HepG2 (cell line): Measurements from ENCODE around the gene GFPT2. TPM values are rescaled to one million over a fixed set of nuclear protein-coding genes. Genes with fewer than 3 reads are reported as not detected.

ENCODE experiments used
- ATAC-seq: fragments of 200-7000 bp; cut with Tn5 transposase; 3 replicates; pipeline ENCODE4 v1.9.1; 2020; ENCODE audit warnings: mild to moderate bottlenecking, moderate library complexity
- BruUV-seq: library from RNA; stranded (reverse); fragments of 400-500 nt; replicated peaks from 2 replicates; lab custom pipeline; 2021; lab: Mats Ljungman, UMichigan
- CTCF ChIA-PET: fragments of 300-600 bp; formaldehyde crosslinking; extraction: SDS; loops from one replicate; lab custom pipeline; 2021; ENCODE audit warnings: low total read pairs, inconsistent platforms, low intra/inter-chr PET ratio; lab: Yijun Ruan, JAX
- POLR2A ChIA-PET: fragments of 350-600 bp; sonication (Branson Sonifier 250); formaldehyde crosslinking; loops from one replicate; lab custom pipeline; 2020; ENCODE audit warnings: antibody characterized with exemption, inconsistent platforms; lab: Yijun Ruan, JAX
- DNase-seq: peaks from one replicate; pipeline ENCODE4 v3.0.0-alpha.2; 2015; ENCODE audit warnings: low spot score
- FAIRE-seq: peaks from 3 replicates; lab custom pipeline; 2011; peaks lifted over from hg19 to GRCh38; lab: Jason Lieb, UNC
- H2AFZ ChIP-seq: one replicate; pipeline ENCODE4 v1.6.1; 2011; ENCODE audit warnings: low read length, inconsistent platforms
- H3K27ac ChIP-seq: fragments of 300-600 bp; 3 replicates; pipeline ENCODE4 v1.8.0; 2011; ENCODE audit warnings: mixed run types, mild to moderate bottlenecking, mixed read lengths, low read length, inconsistent platforms; ENCODE audit not compliant: insufficient read depth; ENCODE audit errors: extremely low read length
- H3K27me3 ChIP-seq, 2 experiments: fragments of 200-600 bp in 1 of 2; 2 replicates in 1 of 2; 3 replicates in 1 of 2; pipeline versions ENCODE4 v1.6.0 to v1.8.0; 2011; ENCODE audit warnings: low read length in 2 of 2, mild to moderate bottlenecking in 2 of 2, moderate library complexity in 2 of 2, inconsistent platforms in 1 of 2; ENCODE audit not compliant: insufficient read depth in 2 of 2, control insufficient read depth in 1 of 2
- H3K36me3 ChIP-seq, 2 experiments: fragments of 200-600 bp in 1 of 2; replicated peaks in 1 of 2; 2 replicates in 1 of 2; 3 replicates in 1 of 2; pipeline versions ENCODE4 v1.5.1 to v1.8.0; 2011; ENCODE audit warnings: low read length in 2 of 2, inconsistent platforms in 1 of 2; ENCODE audit not compliant: insufficient read depth in 2 of 2, control insufficient read depth in 1 of 2
- H3K4me1 ChIP-seq: 2 replicates; pipeline ENCODE4 v1.5.1; 2012; ENCODE audit warnings: low read length, inconsistent platforms; ENCODE audit not compliant: insufficient read depth
- H3K4me2 ChIP-seq: 2 replicates; pipeline ENCODE4 v1.6.0; 2011; ENCODE audit warnings: low read depth, low read length, inconsistent platforms
- H3K4me3 ChIP-seq, 3 experiments: fragments of 200-600 bp in 1 of 3; sonication (generic), shearing (Covaris generic) in 1 of 3; replicated peaks in 1 of 3; 2 replicates each; pipeline ENCODE4 v1.5.1; 2011 to 2016; ENCODE audit warnings: low read length in 3 of 3, inconsistent platforms in 2 of 3, low read depth in 2 of 3, mild to moderate bottlenecking in 2 of 3, control low read depth in 1 of 3, mixed read lengths in 1 of 3; ENCODE audit not compliant: insufficient read depth in 1 of 3
- H3K79me2 ChIP-seq: one replicate; pipeline ENCODE4 v1.6.1; 2011; ENCODE audit warnings: low read length, inconsistent platforms; ENCODE audit not compliant: insufficient read depth
- H3K9ac ChIP-seq: 2 replicates; pipeline ENCODE4 v1.6.0; 2011; ENCODE audit warnings: mild to moderate bottlenecking, low read depth, low read length, inconsistent platforms; ENCODE audit not compliant: insufficient read depth
- H3K9me3 ChIP-seq: 2 replicates; pipeline ENCODE4 v1.5.1; 2012; ENCODE audit warnings: mild to moderate bottlenecking, low read length
- H4K20me1 ChIP-seq: 2 replicates; pipeline ENCODE4 v1.6.0; 2011; ENCODE audit warnings: inconsistent platforms, mild to moderate bottlenecking, low read length, moderate library complexity; ENCODE audit not compliant: insufficient read depth
- DR1 ChIP-seq: sonication (generic); formaldehyde crosslinking; IDR thresholded peaks from 2 replicates; pipeline ENCODE4 v1.8.0; 2021; ENCODE audit warnings: mild to moderate bottlenecking, missing genetic modification reagents, inconsistent platforms
- EP300 ChIP-seq, 3 experiments: sonication (generic) in 1 of 3; formaldehyde crosslinking in 1 of 3; IDR thresholded peaks; 2 replicates each; pipeline versions ENCODE4 v1.5.1 to v1.6.1; 2011 to 2020; ENCODE audit warnings: low read depth in 2 of 3, low read length in 2 of 3, borderline replicate concordance in 1 of 3, improper control_type of control experiment in 1 of 3, mild to moderate bottlenecking in 1 of 3, missing genetic modification reagents in 1 of 3, moderate library complexity in 1 of 3
- RXRB ChIP-seq: IDR thresholded peaks from 2 replicates; pipeline ENCODE4 v1.6.1; 2016; ENCODE audit warnings: borderline replicate concordance, missing genetic modification reagents, missing compliant biosample characterization
- STAT6 ChIP-seq: sonication (generic); formaldehyde crosslinking; IDR thresholded peaks from 2 replicates; pipeline ENCODE4 v1.4.0; 2020; ENCODE audit warnings: missing genetic modification reagents, mild to moderate bottlenecking, borderline replicate concordance
- ZBTB38 ChIP-seq: sonication (generic); formaldehyde crosslinking; IDR thresholded peaks from 2 replicates; pipeline ENCODE4 v1.5.1; 2020; ENCODE audit warnings: mild to moderate bottlenecking, missing genetic modification reagents
- ZKSCAN5 ChIP-seq: sonication (generic); formaldehyde crosslinking; IDR thresholded peaks from 2 replicates; pipeline ENCODE4 v1.5.1; 2020; ENCODE audit warnings: mild to moderate bottlenecking, missing genetic modification reagents
- ZNF296 ChIP-seq: sonication (generic); formaldehyde crosslinking; conservative IDR thresholded peaks from 2 replicates; pipeline ENCODE4 v1.5.0; 2020; ENCODE audit warnings: mild to moderate bottlenecking, missing genetic modification reagents
- ZNF713 ChIP-seq: sonication (generic); formaldehyde crosslinking; IDR thresholded peaks from 2 replicates; pipeline ENCODE4 v1.4.0; 2020; ENCODE audit warnings: mild to moderate bottlenecking, missing genetic modification reagents
- WGBS: methylation state at CpG from one replicate; pipeline ENCODE4 v1.1.6; 2017; ENCODE audit warnings: low lambda C conversion rate; 5-methylcytosine and 5-hydroxymethylcytosine counted together
- in situ Hi-C: cut with HindIII; loops from 2 replicates; pipeline ENCODE4 v1.10.0; 2017; ENCODE audit warnings: low pct_unique_long_range_greater_than_20kb; ENCODE audit not compliant: extremely low pct_ligation_motif_present
- intact Hi-C: fragments of 100-400 bp; cut with micrococcal nuclease; formaldehyde crosslinking; loops from one replicate; pipeline ENCODE4 v1.10.0; 2022; ENCODE audit not compliant: unreplicated experiment
- polyA plus RNA-seq, 8 experiments: library from polyadenylated mRNA; depleted of rRNA in 3 of 8; stranded (reverse) in 7 of 8; unstranded in 1 of 8; fragments of >200 nt; fragmentation: Illumina TruSeq in 4 of 8; extraction: Trizol in 4 of 8; gene quantifications; 2 replicates each; pipeline versions ENCODE4 v1.2.1 to v1.2.3, GENCODE V29; 2011 to 2016; ENCODE audit warnings: low read depth in 4 of 8, missing spikeins in 1 of 8, mixed read lengths in 1 of 8; ENCODE audit not compliant: insufficient read depth in 1 of 8
- total RNA-seq, 5 experiments: library from RNA; depleted of rRNA; stranded (reverse); fragments of >200 nt; fragmentation: Illumina TruSeq; extraction: Trizol; gene quantifications; 2 replicates each; pipeline ENCODE4 v1.2.3, GENCODE V29; 2016; ENCODE audit warnings: low read depth in 1 of 5

The GFPT2 gene
- total and polyA plus RNA-seq, 2 of the 13 experiments (the other 11 are each of a cell fraction or from before 2014, with no cell fraction given): 0.18 TPM

GRCh38 chr5:180364306-180364856 is 11.2 kb upstream of the GFPT2 start:
- TF ChIP-seq STAT6 (CRISPR knock-in tag): no peak
- no peak for TF ChIP-seq ZBTB38 (CRISPR knock-in tag)
- TF ChIP-seq RXRB (CRISPR knock-in tag): no peak
- no peak for TF ChIP-seq DR1 (CRISPR knock-in tag)
- no peak for TF ChIP-seq ZNF713 (CRISPR knock-in tag)
- no peak for TF ChIP-seq ZNF296 (CRISPR knock-in tag)
- no peak for TF ChIP-seq ZKSCAN5 (CRISPR knock-in tag)
- no peak for TF ChIP-seq EP300 (IDR thresholded peaks at IDR 0.05; ENCODE audit: low read depth in 2 of 2, low read length in 2 of 2)
- no peak for TF ChIP-seq EP300 (CRISPR knock-in tag; IDR thresholded peaks at IDR 0.05; ENCODE audit: borderline replicate concordance)
- no peak for FAIRE-seq
- Histone ChIP-seq H3K4me2 (no peak overlapping the region), H3K27me3 (peaks cover 5 to 25% of the 10 kb centered on the region in 2 experiments; a peak in 4 of 5 replicates), H3K79me2 (no peaks in the 10 kb centered on the region), H3K9ac (no peak overlapping the region), H3K27ac (no peak overlapping the region), H3K36me3 (no peaks in the 10 kb centered on the region), H3K4me1 (no peaks in the 10 kb centered on the region), H4K20me1 (no peaks in the 10 kb centered on the region), H3K9me3 (no peaks in the 10 kb centered on the region), H3K4me3 (no peak overlapping the region), H2AFZ (no peak overlapping the region)
- DNase-seq: no peak
- POLR2A ChIA-PET: no interaction called here
- CTCF ChIA-PET: no interaction called here
- no peak for ATAC-seq
- in situ Hi-C loops (no loop called here), intact Hi-C loops (no loop called here)
- 25% methylated on average over 7 of the region's 10 CpGs for WGBS
- no TSS peak for BruUV-seq
